ENCODE results near the gene FAM163B. TPM values are rescaled to one million over a fixed set of nuclear protein-coding genes. Genes with fewer than 3 reads are reported as not detected.

Gene FAM163B
- total RNA-seq, 1 donor, result not detected

DNA sequence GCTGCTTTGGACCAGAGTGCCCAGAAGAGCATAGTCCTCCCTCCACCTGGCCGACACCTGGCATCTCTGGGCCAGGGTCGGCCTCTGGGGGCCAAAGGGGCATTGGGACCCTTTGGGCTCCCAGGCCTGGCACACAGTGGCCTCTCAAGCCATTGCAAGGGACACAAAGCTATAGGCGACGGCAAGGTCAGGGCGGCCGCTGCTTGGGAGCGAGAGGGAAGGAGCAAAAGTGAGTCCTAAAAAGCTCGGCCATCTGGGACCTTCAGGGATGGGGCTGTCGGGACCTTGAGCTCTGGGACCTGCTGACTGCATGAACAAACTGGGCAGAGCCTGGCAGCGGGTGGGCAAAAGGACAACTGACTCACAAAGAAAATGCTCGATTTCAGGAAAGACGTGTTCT is 40.8 kb upstream of the FAM163B start:
- DNase-seq (ENCODE audit: low read depth), result no peak
- no peak overlapping the region for H3K4me3 ChIP-seq (ENCODE audit: low read depth, low read length)
- TF ChIP-seq, protein P1, sequence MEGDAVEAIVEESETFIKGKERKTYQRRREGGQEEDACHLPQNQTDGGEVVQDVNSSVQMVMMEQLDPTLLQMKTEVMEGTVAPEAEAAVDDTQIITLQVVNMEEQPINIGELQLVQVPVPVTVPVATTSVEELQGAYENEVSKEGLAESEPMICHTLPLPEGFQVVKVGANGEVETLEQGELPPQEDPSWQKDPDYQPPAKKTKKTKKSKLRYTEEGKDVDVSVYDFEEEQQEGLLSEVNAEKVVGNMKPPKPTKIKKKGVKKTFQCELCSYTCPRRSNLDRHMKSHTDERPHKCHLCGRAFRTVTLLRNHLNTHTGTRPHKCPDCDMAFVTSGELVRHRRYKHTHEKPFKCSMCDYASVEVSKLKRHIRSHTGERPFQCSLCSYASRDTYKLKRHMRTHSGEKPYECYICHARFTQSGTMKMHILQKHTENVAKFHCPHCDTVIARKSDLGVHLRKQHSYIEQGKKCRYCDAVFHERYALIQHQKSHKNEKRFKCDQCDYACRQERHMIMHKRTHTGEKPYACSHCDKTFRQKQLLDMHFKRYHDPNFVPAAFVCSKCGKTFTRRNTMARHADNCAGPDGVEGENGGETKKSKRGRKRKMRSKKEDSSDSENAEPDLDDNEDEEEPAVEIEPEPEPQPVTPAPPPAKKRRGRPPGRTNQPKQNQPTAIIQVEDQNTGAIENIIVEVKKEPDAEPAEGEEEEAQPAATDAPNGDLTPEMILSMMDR (IDR thresholded peaks at IDR 0.05; ENCODE audit: insufficient read depth, low read length), result no peak

DNA sequence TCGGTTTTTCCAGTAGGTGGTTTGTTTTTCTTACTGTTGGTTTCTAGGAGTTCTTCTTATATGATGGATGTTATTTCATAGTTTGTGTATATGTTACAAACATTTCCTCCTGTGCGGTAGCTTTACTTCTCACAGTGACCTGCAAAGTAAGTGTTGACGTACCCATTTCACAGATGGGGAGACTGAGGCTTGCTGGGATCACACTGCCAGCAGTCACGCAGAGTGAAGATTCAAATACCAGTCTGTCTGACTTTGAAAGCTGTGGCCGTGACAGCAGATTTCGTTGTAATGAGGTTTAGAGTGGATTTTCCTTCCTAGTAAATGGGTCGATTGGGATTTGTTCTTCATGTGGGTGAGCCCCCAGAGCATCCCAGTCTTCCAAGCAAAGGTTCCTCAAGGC is 40.0 kb upstream of the FAM163B start:
- DNase-seq (ENCODE audit: low read depth), result no peak
- no peak overlapping the region for H3K4me3 ChIP-seq (ENCODE audit: low read depth, low read length)
- TF ChIP-seq, protein P1 (IDR thresholded peaks at IDR 0.05; ENCODE audit: insufficient read depth, low read length), result no peak

DNA sequence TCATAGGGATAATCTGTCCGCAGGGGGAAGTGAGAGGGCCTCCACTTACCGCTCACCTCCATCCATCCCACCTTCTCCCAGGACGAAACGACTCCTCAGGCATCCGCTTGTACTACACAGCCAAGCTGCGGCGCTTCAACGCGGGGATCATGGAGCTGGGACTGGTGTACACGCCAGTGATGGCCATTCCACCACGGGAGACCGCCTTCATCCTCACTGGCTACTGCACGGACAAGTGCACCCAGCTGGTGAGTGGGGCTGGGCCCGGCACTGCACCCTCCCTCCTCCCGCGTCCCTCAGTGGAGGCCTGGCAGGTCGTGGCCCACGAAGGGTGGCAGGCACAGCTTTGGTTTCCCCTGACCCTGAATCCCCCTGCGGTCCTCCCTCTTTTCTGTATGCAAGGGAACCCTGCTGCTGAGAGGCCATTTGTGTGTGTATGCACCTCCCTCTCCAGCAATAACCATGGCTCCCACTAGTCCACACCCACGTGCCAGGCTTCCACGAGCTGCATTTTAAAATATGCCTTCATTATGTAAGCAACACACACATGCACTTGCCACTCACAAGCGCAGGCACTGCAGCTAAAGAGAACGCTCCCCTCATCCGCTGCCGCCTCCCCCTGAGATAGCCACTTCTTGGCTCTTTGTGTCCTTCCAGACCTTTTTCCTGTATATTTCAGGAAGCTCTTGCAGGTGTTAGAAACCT is 38.7 kb upstream of the FAM163B start:
- H3K4me3 ChIP-seq (ENCODE audit: low read depth, low read length), result no peak overlapping the region
- no peak for DNase-seq (ENCODE audit: low read depth)
- TF ChIP-seq, protein P1 (IDR thresholded peaks at IDR 0.05; ENCODE audit: insufficient read depth, low read length), result no peak

DNA sequence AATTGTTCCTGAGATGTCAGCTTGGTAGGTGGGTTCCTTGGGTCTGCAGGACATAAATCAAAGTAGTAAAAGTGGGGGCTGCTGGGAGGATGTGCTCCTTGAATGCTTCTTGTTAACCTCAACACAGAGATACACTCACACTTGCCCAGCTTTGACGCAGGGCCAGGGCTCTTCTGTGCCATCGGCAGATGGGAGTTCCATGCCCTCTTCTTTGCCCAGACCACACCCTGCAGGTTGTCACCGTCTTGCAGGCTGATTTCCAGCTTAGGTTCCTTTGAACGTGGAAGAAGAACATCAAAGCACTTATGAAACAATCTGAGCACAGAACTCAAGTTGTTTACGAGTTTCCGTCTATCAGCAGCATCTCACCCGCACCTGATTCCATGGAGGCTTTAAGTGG is 38.0 kb upstream of the FAM163B start:
- TF ChIP-seq, protein P1 (IDR thresholded peaks at IDR 0.05; ENCODE audit: insufficient read depth, low read length), result no peak
- no peak for DNase-seq (ENCODE audit: low read depth)

DNA sequence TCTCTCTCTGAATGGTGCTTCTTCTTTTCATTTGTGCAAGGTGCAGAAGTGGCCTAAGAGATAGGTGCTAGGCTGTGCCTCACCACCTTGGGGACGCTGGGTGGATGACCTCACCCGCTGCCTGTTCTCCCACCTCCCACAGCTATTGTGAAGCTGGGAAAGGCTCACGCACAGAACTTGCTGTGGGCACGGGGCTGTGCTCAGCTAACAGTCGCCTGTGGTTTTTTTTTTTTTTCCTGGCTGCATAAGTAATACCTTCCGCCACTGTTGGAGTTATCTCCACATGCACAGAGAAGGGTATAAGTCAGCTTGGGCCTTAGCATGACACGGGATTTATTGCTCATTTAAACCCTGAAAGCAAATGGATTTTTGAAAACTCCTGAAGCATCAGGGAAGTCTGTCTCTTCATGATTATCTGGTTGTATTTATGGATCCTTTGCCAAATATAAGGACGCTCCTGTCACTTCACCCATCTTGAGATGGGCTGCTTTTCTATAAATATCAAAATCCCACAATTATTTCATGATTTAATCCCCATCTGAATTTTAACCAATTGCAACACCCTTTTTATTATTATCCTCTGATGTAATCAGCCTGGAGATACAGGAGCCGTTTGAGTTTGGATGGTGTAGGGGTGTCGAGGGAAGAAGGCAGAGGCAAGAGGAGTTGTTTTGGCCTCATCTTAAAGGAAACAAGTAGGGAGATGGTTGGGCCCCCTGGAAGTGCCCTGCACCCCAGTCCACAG is 36.0 kb upstream of the FAM163B start:
- no peak overlapping the region for H3K4me3 ChIP-seq (ENCODE audit: low read depth, low read length)
- TF ChIP-seq, protein P1 (IDR thresholded peaks at IDR 0.05; ENCODE audit: insufficient read depth, low read length), result no peak
- no peak for DNase-seq (ENCODE audit: low read depth)

More for the DNA sequence above, 38.0 kb upstream of the FAM163B start:
- no peak overlapping the region for H3K4me3 ChIP-seq (ENCODE audit: low read depth, low read length)

DNA sequence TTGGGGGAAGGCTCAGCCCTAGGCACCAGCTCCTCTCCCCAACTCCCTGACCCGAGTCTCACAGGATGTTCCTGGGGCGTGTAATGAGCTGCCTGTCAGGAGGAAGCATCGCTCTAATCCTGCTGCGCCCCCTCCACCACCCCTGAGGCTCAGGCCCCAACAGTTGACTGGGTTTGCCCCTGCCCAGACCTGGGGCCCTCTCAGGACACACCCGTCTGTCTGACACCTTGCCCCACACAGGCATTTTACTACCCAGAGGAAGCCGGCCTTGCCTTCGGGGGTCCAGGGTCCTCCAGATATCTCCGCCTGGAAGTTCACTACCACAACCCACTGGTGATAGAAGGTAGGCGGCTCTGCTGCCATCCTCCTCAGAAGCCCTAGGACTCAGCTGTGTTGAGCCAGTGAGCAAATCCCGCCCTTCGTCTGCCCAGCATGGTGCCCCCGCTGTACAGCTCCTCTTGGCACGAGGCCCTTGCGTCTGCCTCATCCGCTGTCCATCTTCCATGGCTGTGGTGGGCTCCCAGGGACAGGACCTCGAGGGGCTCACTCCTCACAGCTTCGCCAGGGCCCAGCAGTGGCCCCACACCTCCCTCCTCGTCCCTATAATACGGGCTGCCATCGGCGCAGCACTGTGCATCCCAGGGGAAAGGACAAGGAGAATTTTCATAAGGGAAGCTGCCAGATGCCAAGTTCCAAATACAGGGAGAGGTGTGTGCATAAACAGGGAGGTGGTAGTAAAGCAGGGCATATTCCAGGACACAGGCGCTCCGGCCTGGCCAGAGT is 35.0 kb upstream of the FAM163B start:
- H3K4me3 ChIP-seq (ENCODE audit: low read depth, low read length), result no peak overlapping the region
- TF ChIP-seq, protein P1 (IDR thresholded peaks at IDR 0.05; ENCODE audit: insufficient read depth, low read length), result no peak
- DNase-seq (ENCODE audit: low read depth), result no peak

All from fibroblast of the aortic adventitia (primary cell).